ENCODE measurements around the gene DHODH. TPM values are rescaled to one million over a fixed set of nuclear protein-coding genes. Genes with fewer than 3 reads are reported as not detected.
A peak's percentile ranks its signal among the peaks of the same experiment; 100 is the strongest.
"Not testable (repeated sequence)": the region's sequence is repeated elsewhere in the genome, so short reads cannot be mapped to it uniquely, and the experiment has no call there.

DHODH gene
- total and polyA plus RNA-seq, 10 of the 15 experiments (the other 5 are each of a cell fraction or from before 2014, with no cell fraction given): 3.4 to 23.3 (median 13.2) TPM

GRCh38 chr16:72008065-72008423, 500 bp upstream of the DHODH start:
- in situ Hi-C loops (cut with MboI): not testable (repeated sequence)

DNA sequence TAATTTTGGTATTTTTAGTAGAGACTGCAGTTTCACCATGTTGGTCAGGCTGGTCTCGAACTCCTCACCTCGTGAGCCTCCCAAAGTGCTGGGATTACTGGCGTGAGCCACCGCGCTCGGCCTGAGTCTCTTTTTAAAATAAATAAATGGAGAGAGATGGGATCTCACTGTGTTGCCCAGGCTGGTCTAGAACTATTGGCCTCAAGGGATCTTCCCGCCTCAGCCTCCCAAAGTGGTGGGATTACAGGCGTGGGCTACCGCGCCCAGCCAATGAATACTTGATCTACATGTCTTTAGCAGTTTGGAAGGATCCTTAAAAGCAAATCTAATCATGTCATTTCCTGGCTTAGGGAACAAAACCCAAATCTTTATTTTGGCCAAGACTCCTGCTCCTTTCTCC, 1.2 kb downstream of the DHODH start:
- intact Hi-C loops (cut with micrococcal nuclease; ENCODE audit: unreplicated experiment) (no loop called here), in situ Hi-C loops (cut with MboI) (no loop called here)
- peaks cover 0 to 3% of the 10 kb centered on the region in 2 experiments; a peak in 2 of 4 replicates for H3K36me3 ChIP-seq (ENCODE audit: control insufficient read depth in 2 of 2, insufficient read depth in 2 of 2, low read length in 1 of 2)
- peaks cover 4% of the 10 kb centered on the region for H3K79me2 ChIP-seq (ENCODE audit: control insufficient read depth, insufficient read depth, low read length)
- H4K20me1 ChIP-seq (ENCODE audit: control insufficient read depth, insufficient read depth): no peaks in the 10 kb centered on the region
- DNase-seq (ENCODE audit: low read depth, low spot score) (no peak), FAIRE-seq (no peak), ATAC-seq (no peak)
- H3K9me3 ChIP-seq (replicated peaks; ENCODE audit: control insufficient read depth, insufficient read depth, low read length): no peaks in the 10 kb centered on the region
- CTCF ChIA-PET: interaction anchor here (1.2 kb wide), 1 partner anchor 9 kb away, joined by 3 read pairs; no protein-coding TSS in a partner anchor
- H3K4me1 ChIP-seq (ENCODE audit: control insufficient read depth, insufficient read depth, low read length): 0 out of 2 replicates have a peak, but pooled peaks cover 4% of the 10 kb centered on the region
- BruUV-seq (replicated peaks): no TSS peak
- SMC1A ChIA-PET (ENCODE audit: uncharacterized antibody, unreplicated experiment): no interaction called here
- no peaks in the 10 kb centered on the region for H3K27me3 ChIP-seq (replicated peaks in 1 of 2; ENCODE audit: control insufficient read depth in 2 of 2, insufficient read depth in 2 of 2, low read length in 1 of 2)
- no peak overlapping the region for H3K9ac ChIP-seq (ENCODE audit: control insufficient read depth, insufficient read depth, low read length)
- no peak overlapping the region for H3K27ac ChIP-seq (ENCODE audit: control insufficient read depth, insufficient read depth)
- peak overlapping the region; percentile 28; the same call in 1 of the 2 replicates for H3K4me2 ChIP-seq (ENCODE audit: control insufficient read depth, insufficient read depth)
- H2AFZ ChIP-seq (ENCODE audit: control insufficient read depth, low read depth, low read length): no peak overlapping the region
- POLR2A ChIA-PET: no interaction called here
- no peak overlapping the region; the same call in 1 of the 2 replicates for H3K4me3 ChIP-seq
- RAD21 ChIA-PET (ENCODE audit: unreplicated experiment): no interaction called here
- WGBS (ENCODE audit: insufficient coverage, insufficient replicate concordance, low lambda C conversion rate, missing lambda C conversion rate): 98% methylated on average over 10 of the region's 10 CpGs
- TF ChIP-seq ATF7 (IDR thresholded peaks at IDR 0.05; ENCODE audit: low read depth) (no peak), RB1 (IDR thresholded peaks at IDR 0.05; ENCODE audit: borderline replicate concordance) (no peak), SUPT20H (IDR thresholded peaks at IDR 0.05; ENCODE audit: borderline replicate concordance, control insufficient read depth, low read depth, low read length) (no peak), STAT1 (conservative IDR thresholded peaks at IDR 0.05) (no peak), ASH2L (IDR thresholded peaks at IDR 0.05; ENCODE audit: borderline replicate concordance, low read depth) (no peak), CEBPZ (IDR thresholded peaks at IDR 0.05; ENCODE audit: low read depth, low read length) (no peak), CHD1 (IDR thresholded peaks at IDR 0.05; ENCODE audit: low read depth, low read length) (no peak)
- TF ChIP-seq, protein P1, sequence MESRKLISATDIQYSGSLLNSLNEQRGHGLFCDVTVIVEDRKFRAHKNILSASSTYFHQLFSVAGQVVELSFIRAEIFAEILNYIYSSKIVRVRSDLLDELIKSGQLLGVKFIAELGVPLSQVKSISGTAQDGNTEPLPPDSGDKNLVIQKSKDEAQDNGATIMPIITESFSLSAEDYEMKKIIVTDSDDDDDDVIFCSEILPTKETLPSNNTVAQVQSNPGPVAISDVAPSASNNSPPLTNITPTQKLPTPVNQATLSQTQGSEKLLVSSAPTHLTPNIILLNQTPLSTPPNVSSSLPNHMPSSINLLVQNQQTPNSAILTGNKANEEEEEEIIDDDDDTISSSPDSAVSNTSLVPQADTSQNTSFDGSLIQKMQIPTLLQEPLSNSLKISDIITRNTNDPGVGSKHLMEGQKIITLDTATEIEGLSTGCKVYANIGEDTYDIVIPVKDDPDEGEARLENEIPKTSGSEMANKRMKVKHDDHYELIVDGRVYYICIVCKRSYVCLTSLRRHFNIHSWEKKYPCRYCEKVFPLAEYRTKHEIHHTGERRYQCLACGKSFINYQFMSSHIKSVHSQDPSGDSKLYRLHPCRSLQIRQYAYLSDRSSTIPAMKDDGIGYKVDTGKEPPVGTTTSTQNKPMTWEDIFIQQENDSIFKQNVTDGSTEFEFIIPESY (IDR thresholded peaks at IDR 0.05): no peak
- TF ChIP-seq, protein P2, sequence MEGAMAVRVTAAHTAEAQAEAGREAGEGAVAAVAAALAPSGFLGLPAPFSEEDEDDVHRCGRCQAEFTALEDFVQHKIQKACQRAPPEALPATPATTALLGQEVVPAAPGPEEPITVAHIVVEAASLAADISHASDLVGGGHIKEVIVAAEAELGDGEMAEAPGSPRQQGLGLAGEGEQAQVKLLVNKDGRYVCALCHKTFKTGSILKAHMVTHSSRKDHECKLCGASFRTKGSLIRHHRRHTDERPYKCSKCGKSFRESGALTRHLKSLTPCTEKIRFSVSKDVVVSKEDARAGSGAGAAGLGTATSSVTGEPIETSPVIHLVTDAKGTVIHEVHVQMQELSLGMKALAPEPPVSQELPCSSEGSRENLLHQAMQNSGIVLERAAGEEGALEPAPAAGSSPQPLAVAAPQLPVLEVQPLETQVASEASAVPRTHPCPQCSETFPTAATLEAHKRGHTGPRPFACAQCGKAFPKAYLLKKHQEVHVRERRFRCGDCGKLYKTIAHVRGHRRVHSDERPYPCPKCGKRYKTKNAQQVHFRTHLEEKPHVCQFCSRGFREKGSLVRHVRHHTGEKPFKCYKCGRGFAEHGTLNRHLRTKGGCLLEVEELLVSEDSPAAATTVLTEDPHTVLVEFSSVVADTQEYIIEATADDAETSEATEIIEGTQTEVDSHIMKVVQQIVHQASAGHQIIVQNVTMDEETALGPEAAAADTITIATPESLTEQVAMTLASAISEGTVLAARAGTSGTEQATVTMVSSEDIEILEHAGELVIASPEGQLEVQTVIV (IDR thresholded peaks at IDR 0.05; ENCODE audit: borderline replicate concordance, partially characterized antibody): no peak

More at GRCh38 chr16:72008065-72008423, 500 bp upstream of the DHODH start:
- H3K36me3 ChIP-seq (ENCODE audit: control insufficient read depth in 2 of 2, insufficient read depth in 2 of 2, low read length in 1 of 2); DNase-seq (ENCODE audit: low read depth, low spot score); H4K20me1 ChIP-seq (ENCODE audit: control insufficient read depth, insufficient read depth); ATAC-seq; H3K79me2 ChIP-seq (ENCODE audit: control insufficient read depth, insufficient read depth, low read length); RAD21 ChIA-PET (ENCODE audit: unreplicated experiment); POLR2A ChIA-PET; H3K9ac ChIP-seq (ENCODE audit: control insufficient read depth, insufficient read depth, low read length); H3K9me3 ChIP-seq (replicated peaks; ENCODE audit: control insufficient read depth, insufficient read depth, low read length); H3K4me1 ChIP-seq (ENCODE audit: control insufficient read depth, insufficient read depth, low read length); H3K27me3 ChIP-seq (replicated peaks in 1 of 2; ENCODE audit: control insufficient read depth in 2 of 2, insufficient read depth in 2 of 2, low read length in 1 of 2); FAIRE-seq; CTCF ChIA-PET; BruUV-seq (replicated peaks); SMC1A ChIA-PET (ENCODE audit: uncharacterized antibody, unreplicated experiment): not testable (repeated sequence)
- 52% methylated on average over 9 of the region's 9 CpGs for WGBS (ENCODE audit: insufficient coverage, insufficient replicate concordance, low lambda C conversion rate, missing lambda C conversion rate)
- H3K4me2 ChIP-seq (ENCODE audit: control insufficient read depth, insufficient read depth): peak overlapping the region; percentile 67; the same call in 1 of the 2 replicates
- 0 out of 2 replicates have a peak overlapping the region, but pooled peaks have one; percentile 36 for H3K4me3 ChIP-seq
- peak overlapping the region; percentile 31 for H2AFZ ChIP-seq (ENCODE audit: control insufficient read depth, low read depth, low read length)
- intact Hi-C loops (cut with micrococcal nuclease; ENCODE audit: unreplicated experiment): loop anchor here (1.0 kb wide), 1 partner anchor 85 kb away; the partner anchor contains the start of genes DHX38 and TXNL4B
- H3K27ac ChIP-seq (ENCODE audit: control insufficient read depth, insufficient read depth): 0 out of 2 replicates have a peak overlapping the region, but pooled peaks have one; percentile 19

Measured in GM12878 (cell line).